PC-3 (cell line): ENCODE results near the gene A2ML1.

Source experiments
- EZH2 ChIP-seq: fragments of 300-600 bp; sonication (generic); IDR thresholded peaks from one replicate; pipeline ENCODE4 v1.6.1; 2017; ENCODE audit warnings: antibody characterized with exemption, mild to moderate bottlenecking, low read length; ENCODE audit not compliant: unreplicated experiment
- EZH2phosphoT487 ChIP-seq: fragments of 300-600 bp; sonication (generic); IDR thresholded peaks from 2 replicates; pipeline ENCODE4 v1.6.1; 2018; ENCODE audit warnings: mild to moderate bottlenecking, antibody characterized with exemption, low read length, borderline replicate concordance
- TF ChIP-seq, protein P1 (sequence below): fragments of 300-600 bp; sonication (generic); conservative IDR thresholded peaks from 2 replicates; pipeline ENCODE4 v1.5.1; 2017; ENCODE audit warnings: antibody characterized with exemption, low read depth, mild to moderate bottlenecking, low read length

DNA sequence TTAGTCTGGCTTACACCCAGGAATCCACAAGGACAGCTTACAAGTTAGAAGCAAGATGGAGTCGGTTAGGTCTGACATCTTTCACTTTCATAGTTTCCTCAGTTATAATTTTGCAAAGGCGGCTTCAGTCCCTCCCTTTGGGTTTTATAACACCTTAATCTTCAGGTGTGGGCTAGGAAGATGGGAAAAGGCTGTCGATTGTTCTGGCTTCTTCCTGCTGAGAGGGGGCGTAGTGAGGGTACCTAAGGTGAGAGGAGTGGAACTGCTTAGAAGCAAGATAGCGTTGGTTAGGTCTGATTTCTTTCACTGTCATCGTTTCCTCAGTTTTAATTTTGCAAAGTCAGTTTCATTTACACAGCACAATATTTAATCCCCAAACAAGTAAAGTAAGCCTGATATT is 10.1 kb downstream of the A2ML1 start:
- TF ChIP-seq, protein P1, sequence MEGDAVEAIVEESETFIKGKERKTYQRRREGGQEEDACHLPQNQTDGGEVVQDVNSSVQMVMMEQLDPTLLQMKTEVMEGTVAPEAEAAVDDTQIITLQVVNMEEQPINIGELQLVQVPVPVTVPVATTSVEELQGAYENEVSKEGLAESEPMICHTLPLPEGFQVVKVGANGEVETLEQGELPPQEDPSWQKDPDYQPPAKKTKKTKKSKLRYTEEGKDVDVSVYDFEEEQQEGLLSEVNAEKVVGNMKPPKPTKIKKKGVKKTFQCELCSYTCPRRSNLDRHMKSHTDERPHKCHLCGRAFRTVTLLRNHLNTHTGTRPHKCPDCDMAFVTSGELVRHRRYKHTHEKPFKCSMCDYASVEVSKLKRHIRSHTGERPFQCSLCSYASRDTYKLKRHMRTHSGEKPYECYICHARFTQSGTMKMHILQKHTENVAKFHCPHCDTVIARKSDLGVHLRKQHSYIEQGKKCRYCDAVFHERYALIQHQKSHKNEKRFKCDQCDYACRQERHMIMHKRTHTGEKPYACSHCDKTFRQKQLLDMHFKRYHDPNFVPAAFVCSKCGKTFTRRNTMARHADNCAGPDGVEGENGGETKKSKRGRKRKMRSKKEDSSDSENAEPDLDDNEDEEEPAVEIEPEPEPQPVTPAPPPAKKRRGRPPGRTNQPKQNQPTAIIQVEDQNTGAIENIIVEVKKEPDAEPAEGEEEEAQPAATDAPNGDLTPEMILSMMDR: no peak
- TF ChIP-seq EZH2: no peak
- no peak for TF ChIP-seq EZH2phosphoT487
